BLaER1 treated with 17β-estradiol and CSF1 and Interleukin-3, amounts not matched to agents 10 nM and 100 nM (cell line): ENCODE data around the gene EPHA8.

Experiments used
- H3K27ac ChIP-seq, 11 experiments: shearing (Covaris generic); formaldehyde crosslinking; 2 replicates each; pipeline ENCODE4 v1.8.1; 2022
- H3K27me3 ChIP-seq, 11 experiments: shearing (Covaris generic); formaldehyde crosslinking; 2 replicates each; pipeline ENCODE4 v1.8.1; 2022
- H3K36me3 ChIP-seq, 11 experiments: shearing (Covaris generic); formaldehyde crosslinking; 2 replicates each; pipeline ENCODE4 v1.8.1; 2022
- H3K4me1 ChIP-seq, 10 experiments: shearing (Covaris generic); formaldehyde crosslinking; 2 replicates each; pipeline ENCODE4 v1.8.1; 2022
- H3K4me2 ChIP-seq, 11 experiments: shearing (Covaris generic); formaldehyde crosslinking; 2 replicates each; pipeline ENCODE4 v1.8.1; 2022
- H3K4me3 ChIP-seq, 10 experiments: shearing (Covaris generic); formaldehyde crosslinking; 2 replicates each; pipeline ENCODE4 v1.8.1; 2022
- H3K9ac ChIP-seq, 11 experiments: shearing (Covaris generic); formaldehyde crosslinking; 2 replicates each; pipeline ENCODE4 v1.8.1; 2022
- H3K9me3 ChIP-seq, 11 experiments: shearing (Covaris generic); formaldehyde crosslinking; replicated peaks in 1 of 11; 2 replicates each; pipeline ENCODE4 v1.8.1; 2022
- H4K20me1 ChIP-seq, 11 experiments: shearing (Covaris generic); formaldehyde crosslinking; 2 replicates each; pipeline ENCODE4 v1.8.1; 2022
- Cebpa-rat ChIP-seq, 11 experiments: shearing (Covaris generic); IDR thresholded peaks; 2 replicates each; pipeline ENCODE4 v1.8.1; 2022

Gene EPHA8

DNA sequence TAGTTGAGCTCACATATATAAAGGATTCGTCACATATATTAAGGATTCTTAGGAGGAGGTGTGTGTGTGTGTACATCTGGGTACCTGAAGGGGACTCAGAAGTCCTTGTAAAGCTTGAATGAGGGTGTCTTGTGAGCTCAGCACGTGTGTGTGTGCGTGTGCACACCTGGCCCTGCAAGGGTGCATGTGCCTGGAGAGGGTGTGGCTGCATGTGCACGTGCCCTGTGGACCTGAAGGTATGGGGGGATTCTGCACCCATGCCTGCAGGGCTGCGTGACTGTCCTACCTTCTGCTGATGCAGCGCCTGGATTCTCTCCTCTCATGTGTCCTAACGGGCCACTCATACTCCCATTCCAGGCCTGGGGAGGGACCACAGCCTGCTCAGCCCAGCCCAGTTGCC, 24.0 kb downstream of the EPHA8 start:
- no peak overlapping the region for H3K4me3 ChIP-seq
- H3K27me3 ChIP-seq = no peaks in the 10 kb centered on the region
- H4K20me1 ChIP-seq = peaks cover 0 to 4% (median 0%) of the 10 kb centered on the region in 11 experiments; a peak in 3 of 22 replicates
- no peaks in the 10 kb centered on the region for H3K36me3 ChIP-seq
- H3K27ac ChIP-seq = no peak overlapping the region
- H3K4me1 ChIP-seq = peaks cover 14 to 52% (median 41%) of the 10 kb centered on the region in 10 experiments
- no peak overlapping the region for H3K4me2 ChIP-seq
- no peaks in the 10 kb centered on the region for H3K9me3 ChIP-seq
- H3K9ac ChIP-seq = no peak overlapping the region
- no peak for TF ChIP-seq Cebpa-rat (IDR thresholded peaks at IDR 0.05)

DNA sequence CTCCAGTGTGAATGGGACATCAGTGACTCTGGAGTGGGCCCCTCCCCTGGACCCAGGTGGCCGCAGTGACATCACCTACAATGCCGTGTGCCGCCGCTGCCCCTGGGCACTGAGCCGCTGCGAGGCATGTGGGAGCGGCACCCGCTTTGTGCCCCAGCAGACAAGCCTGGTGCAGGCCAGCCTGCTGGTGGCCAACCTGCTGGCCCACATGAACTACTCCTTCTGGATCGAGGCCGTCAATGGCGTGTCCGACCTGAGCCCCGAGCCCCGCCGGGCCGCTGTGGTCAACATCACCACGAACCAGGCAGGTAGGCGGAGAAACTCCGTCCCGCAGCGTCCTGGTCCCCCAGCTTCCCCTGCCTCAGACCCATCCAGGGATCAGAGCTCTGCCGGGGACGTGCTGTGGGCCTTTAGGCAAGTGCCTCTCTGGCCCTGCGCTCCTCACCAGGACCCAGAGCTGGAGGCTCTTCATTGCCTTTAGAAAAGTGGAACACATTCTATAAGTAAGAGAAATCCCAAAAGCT, 25.7 kb downstream of the EPHA8 start:
- TF ChIP-seq Cebpa-rat (IDR thresholded peaks at IDR 0.05) = no peak
- no peak overlapping the region for H3K4me3 ChIP-seq
- no peak overlapping the region for H3K9ac ChIP-seq
- no peak overlapping the region for H3K27ac ChIP-seq
- 0 out of 22 replicates have a peak overlapping the region, but pooled peaks of 1 of the 11 experiments have one; percentile 80 for H3K4me2 ChIP-seq
- H3K9me3 ChIP-seq = no peaks in the 10 kb centered on the region
- H3K4me1 ChIP-seq = peaks cover 13 to 35% (median 25%) of the 10 kb centered on the region in 10 experiments
- no peaks in the 10 kb centered on the region for H3K27me3 ChIP-seq
- H4K20me1 ChIP-seq = peaks cover 0 to 4% (median 0%) of the 10 kb centered on the region in 11 experiments; a peak in 3 of 22 replicates
- H3K36me3 ChIP-seq = no peaks in the 10 kb centered on the region

DNA sequence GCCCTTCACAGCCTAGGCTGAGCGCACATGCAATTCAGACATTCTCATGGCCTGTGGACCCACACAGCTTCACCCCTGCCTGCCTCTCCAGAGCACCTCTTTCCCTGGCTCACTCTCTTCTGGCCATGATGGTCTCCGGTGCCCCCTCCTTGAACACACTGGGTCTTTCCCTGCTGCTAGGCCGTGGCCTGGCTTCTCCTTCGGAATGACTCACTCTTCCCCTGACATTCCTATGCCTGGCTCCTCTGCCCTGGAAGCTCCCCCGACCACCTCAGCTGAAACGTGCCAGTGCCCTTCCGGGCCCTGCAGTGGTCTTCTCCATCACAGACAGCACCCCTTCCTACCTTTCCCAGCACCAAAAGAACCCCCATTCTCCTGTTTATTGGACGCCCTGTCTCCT, 28.3 kb downstream of the EPHA8 start:
- no peak overlapping the region for H3K4me2 ChIP-seq
- H3K4me1 ChIP-seq = peaks cover 0 to 23% (median 1%) of the 10 kb centered on the region in 10 experiments; a peak in 12 of 20 replicates
- H3K27me3 ChIP-seq = no peaks in the 10 kb centered on the region
- H3K9ac ChIP-seq = no peak overlapping the region
- H3K4me3 ChIP-seq = no peak overlapping the region
- no peaks in the 10 kb centered on the region for H3K36me3 ChIP-seq
- TF ChIP-seq Cebpa-rat (IDR thresholded peaks at IDR 0.05) = no peak
- H3K27ac ChIP-seq = no peak overlapping the region
- H4K20me1 ChIP-seq = peaks cover 0 to 12% (median 0%) of the 10 kb centered on the region in 11 experiments; a peak in 4 of 22 replicates
- no peaks in the 10 kb centered on the region for H3K9me3 ChIP-seq

DNA sequence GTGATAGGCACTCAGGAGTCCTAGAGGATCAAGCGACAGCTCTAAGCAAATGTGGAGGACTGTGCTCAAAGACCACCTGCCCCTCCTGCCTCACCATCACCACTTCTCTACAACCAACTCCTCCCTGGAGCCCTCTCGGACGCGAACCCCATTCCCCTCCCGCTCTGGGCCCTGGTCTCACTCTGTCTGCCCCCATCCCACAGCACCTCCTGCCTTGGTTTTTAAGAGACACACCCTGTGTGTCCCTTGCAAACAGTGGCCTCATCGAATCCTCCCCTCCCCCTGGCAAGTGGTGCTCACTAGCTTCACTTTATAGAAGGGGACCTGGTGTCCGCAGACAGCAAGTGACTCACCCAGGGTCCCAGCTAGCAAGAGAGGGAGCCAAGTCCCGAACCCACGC, 28.8 kb downstream of the EPHA8 start:
- no peaks in the 10 kb centered on the region for H3K9me3 ChIP-seq
- H3K4me2 ChIP-seq = no peak overlapping the region
- peaks cover 0 to 12% (median 0%) of the 10 kb centered on the region in 11 experiments; a peak in 3 of 22 replicates for H4K20me1 ChIP-seq
- no peaks in the 10 kb centered on the region for H3K27me3 ChIP-seq
- TF ChIP-seq Cebpa-rat (IDR thresholded peaks at IDR 0.05) = no peak
- no peak overlapping the region for H3K9ac ChIP-seq
- no peak overlapping the region for H3K4me3 ChIP-seq
- H3K4me1 ChIP-seq = peaks cover 0 to 23% (median 0%) of the 10 kb centered on the region in 10 experiments; a peak in 6 of 20 replicates
- no peak overlapping the region for H3K27ac ChIP-seq
- H3K36me3 ChIP-seq = no peaks in the 10 kb centered on the region

DNA sequence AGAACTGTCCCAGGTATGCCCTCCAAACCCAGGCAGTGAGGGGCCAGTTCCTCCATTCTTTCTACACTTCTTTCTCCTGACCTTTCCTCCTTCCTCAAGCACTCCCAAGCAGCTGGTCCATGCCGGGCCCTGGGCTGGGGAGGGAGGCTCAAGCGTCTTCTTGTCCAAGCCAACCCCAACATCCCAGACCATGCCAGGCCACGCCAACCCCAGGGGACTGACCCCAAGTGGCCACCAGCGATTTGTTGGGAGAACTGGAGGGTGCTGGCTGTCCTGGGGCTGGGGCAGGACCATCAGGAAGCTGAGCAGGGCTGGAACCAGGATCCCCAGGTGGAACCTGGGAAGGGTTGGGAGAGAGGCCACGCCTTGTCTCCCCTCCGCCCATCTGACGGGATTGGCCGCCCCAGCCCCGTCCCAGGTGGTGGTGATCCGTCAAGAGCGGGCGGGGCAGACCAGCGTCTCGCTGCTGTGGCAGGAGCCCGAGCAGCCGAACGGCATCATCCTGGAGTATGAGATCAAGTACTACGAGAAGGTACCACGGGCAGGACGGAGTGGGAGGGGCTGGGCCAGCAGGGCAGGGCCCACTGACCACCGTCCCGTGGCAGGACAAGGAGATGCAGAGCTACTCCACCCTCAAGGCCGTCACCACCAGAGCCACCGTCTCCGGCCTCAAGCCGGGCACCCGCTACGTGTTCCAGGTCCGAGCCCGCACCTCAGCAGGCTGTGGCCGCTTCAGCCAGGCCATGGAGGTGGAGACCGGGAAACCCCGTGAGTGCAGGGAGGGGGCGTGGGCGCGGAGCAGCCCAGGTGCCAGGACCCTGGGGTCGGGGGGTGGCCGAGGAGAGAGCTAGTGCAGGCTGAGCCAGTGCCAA, 29.9 kb downstream of the EPHA8 start:
- Histone ChIP-seq H3K4me3 (no peak overlapping the region), H3K27ac (no peak overlapping the region), H3K4me1 (peaks cover 0 to 23% (median 0%) of the 10 kb centered on the region in 10 experiments; a peak in 6 of 20 replicates), H3K27me3 (no peaks in the 10 kb centered on the region), H4K20me1 (peaks cover 0 to 12% (median 0%) of the 10 kb centered on the region in 11 experiments; a peak in 3 of 22 replicates), H3K9ac (no peak overlapping the region), H3K4me2 (no peak overlapping the region), H3K9me3 (no peaks in the 10 kb centered on the region), H3K36me3 (no peaks in the 10 kb centered on the region)
- TF ChIP-seq Cebpa-rat (IDR thresholded peaks at IDR 0.05) = no peak

DNA sequence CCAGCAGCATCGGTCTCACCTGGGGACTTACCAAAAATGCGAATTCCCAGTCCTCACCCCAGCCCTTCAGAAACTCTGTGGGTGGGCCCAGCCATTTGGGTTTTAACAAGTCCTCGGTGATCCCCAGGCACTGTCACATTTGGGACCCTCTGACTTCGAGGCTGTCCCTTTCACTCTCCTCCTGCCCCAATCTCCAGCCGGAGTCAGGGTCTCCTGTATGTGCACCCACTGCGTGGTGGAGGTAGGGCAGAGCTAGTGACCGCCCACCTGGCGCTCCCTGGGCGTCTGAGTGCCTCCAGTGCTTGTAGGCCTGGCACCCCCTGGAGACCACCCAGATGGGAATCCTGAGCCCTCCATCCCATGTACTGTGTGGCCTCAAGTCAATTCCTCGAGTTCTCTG, 31.1 kb downstream of the EPHA8 start:
- Histone ChIP-seq H3K27me3 (no peaks in the 10 kb centered on the region), H3K4me1 (peaks cover 0 to 22% (median 0%) of the 10 kb centered on the region in 10 experiments; a peak in 6 of 20 replicates), H3K4me3 (no peak overlapping the region), H3K4me2 (no peak overlapping the region; a peak in 1 of 22 replicates), H3K9ac (no peak overlapping the region), H3K9me3 (no peaks in the 10 kb centered on the region), H3K27ac (no peak overlapping the region), H4K20me1 (peaks cover 0 to 12% (median 0%) of the 10 kb centered on the region in 11 experiments; a peak in 3 of 22 replicates), H3K36me3 (no peaks in the 10 kb centered on the region)
- TF ChIP-seq Cebpa-rat (IDR thresholded peaks at IDR 0.05) = no peak

DNA sequence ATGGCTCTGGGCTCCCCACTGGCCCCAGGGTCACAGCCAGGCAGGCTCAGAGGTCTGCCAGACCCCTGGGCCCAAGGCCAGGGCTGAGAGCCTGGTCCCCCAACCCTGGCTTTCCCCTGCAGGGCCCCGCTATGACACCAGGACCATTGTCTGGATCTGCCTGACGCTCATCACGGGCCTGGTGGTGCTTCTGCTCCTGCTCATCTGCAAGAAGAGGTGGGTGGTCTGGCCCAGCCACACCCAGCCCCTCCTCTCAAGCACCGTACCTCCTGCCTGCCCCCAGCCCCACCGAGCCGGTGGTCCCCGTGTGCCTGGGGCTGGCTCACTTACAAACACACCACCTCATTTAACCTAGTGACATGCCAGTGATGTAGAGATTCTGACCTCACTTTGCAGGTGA, 31.8 kb downstream of the EPHA8 start:
- Histone ChIP-seq H3K27ac (no peak overlapping the region), H3K9ac (no peak overlapping the region), H3K27me3 (no peaks in the 10 kb centered on the region), H3K9me3 (no peaks in the 10 kb centered on the region), H3K36me3 (no peaks in the 10 kb centered on the region), H4K20me1 (peaks cover 0 to 12% (median 0%) of the 10 kb centered on the region in 11 experiments; a peak in 3 of 22 replicates), H3K4me2 (peak overlapping the region in 1 of 11 experiments; percentile 12; a peak in 1 of 22 replicates), H3K4me3 (no peak overlapping the region), H3K4me1 (peaks cover 0 to 15% (median 0%) of the 10 kb centered on the region in 10 experiments; a peak in 6 of 20 replicates)
- no peak for TF ChIP-seq Cebpa-rat (IDR thresholded peaks at IDR 0.05)

DNA sequence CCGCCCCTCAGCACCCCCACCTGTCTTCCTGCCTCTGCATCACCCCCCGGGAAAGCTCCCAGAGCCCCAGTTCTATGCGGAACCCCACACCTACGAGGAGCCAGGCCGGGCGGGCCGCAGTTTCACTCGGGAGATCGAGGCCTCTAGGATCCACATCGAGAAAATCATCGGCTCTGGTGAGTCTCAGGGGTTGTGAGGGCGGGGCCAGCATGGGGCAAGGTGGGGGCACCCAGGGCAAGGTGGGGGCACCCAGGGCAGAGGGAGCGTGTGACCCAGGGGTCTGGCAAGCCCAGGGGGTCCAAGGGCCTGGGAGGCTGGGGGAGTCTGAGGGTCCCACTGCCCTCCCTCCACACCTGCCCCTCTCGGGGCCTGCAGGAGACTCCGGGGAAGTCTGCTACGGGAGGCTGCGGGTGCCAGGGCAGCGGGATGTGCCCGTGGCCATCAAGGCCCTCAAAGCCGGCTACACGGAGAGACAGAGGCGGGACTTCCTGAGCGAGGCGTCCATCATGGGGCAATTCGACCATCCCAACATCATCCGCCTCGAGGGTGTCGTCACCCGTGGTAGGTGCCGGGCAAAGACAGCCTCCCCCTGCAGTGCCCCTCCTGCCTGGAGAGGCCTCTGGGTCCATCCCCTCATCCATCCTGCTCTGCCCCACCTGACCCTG, 34.1 kb downstream of the EPHA8 start:
- H3K27me3 ChIP-seq = no peaks in the 10 kb centered on the region
- no peak overlapping the region for H3K4me3 ChIP-seq

DNA sequence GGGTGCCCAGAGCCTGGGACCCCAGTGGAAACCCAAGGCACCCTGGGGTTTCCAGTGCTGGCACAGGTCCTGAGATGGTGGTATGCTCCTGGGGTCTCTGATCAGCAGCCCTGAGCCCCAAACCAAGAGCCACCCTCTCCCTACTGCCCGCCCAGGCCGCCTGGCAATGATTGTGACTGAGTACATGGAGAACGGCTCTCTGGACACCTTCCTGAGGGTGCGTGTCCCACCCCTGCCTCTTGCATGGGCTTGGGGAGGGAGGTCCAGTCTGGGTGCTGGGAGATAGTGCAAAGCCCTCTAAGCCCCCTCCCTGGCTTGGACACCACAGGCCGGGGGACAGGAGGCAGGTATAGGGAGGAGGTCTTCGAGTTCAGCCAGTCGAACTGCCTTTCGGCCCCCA, 34.7 kb downstream of the EPHA8 start:
- no peak for TF ChIP-seq Cebpa-rat (IDR thresholded peaks at IDR 0.05)
- Histone ChIP-seq H3K27ac (no peak overlapping the region), H3K9me3 (no peaks in the 10 kb centered on the region), H4K20me1 (peaks cover 0 to 24% (median 0%) of the 10 kb centered on the region in 11 experiments; a peak in 3 of 22 replicates), H3K27me3 (no peaks in the 10 kb centered on the region), H3K4me2 (no peak overlapping the region), H3K36me3 (no peaks in the 10 kb centered on the region), H3K4me3 (no peak overlapping the region), H3K4me1 (peaks cover 0 to 7% (median 0%) of the 10 kb centered on the region in 10 experiments; a peak in 1 of 20 replicates), H3K9ac (no peak overlapping the region)

More for the DNA sequence above, 34.1 kb downstream of the EPHA8 start:
- no peak for TF ChIP-seq Cebpa-rat (IDR thresholded peaks at IDR 0.05)
- Histone ChIP-seq H3K9me3 (no peaks in the 10 kb centered on the region), H3K36me3 (no peaks in the 10 kb centered on the region), H4K20me1 (peaks cover 0 to 21% (median 0%) of the 10 kb centered on the region in 11 experiments; a peak in 3 of 22 replicates), H3K4me2 (no peak overlapping the region), H3K27ac (no peak overlapping the region), H3K9ac (no peak overlapping the region), H3K4me1 (peaks cover 0 to 7% (median 0%) of the 10 kb centered on the region in 10 experiments; a peak in 1 of 20 replicates)
